Activated CD4-positive, alpha-beta T cell treated with anti-CD3 and anti-CD28 coated beads for 1 hour (primary cell): Measurements from ENCODE around the gene TMEM54.

Experiments used
- DNase-seq: peaks from one replicate; pipeline ENCODE4 v3.0.0-alpha.2; 2020

Gene TMEM54

GRCh38 chr1:32893198-32894018 is 7.8 kb downstream of the TMEM54 start:
- no peak for DNase-seq

DNA sequence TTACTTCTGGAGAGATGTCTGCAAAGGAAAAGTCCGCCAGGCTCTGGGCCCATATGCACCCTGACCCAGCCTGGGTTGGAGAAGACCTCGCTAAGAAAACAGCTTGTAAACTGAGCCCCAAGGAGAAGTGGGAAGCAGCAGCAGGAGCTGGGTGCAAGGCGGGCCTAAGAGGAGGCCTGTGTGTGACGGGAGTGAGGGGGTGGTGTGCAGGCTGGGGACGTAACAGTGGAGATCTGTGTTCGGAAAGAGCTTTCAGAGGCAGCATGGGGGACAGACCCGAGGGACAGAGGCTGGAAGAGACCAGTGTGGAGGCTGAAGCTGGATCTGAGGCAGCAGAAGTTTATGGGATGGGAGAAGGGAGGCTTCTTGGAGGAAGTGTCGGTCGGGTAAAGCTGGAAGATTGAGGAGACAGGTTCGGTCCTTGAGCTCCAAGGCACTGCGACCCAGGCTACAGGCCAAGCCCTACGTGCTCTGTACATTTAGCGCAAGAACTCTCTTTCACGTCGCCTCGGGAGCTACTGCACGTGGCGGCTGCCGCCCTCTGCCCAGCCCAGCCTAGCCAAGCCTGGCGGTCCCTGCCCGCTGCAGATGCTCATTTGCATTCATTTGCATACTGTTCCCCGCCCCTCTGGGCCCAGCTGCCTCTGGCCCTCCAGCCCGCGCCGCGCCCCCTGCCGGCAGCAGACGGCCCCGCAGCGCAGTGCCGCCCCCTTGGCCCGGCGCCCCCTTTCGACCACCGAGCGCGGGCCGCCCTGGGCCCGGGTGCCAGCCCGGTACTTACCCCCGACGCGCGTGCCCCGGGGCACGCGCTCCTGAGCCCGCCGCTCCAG is 8.6 kb downstream of the TMEM54 start:
- DNase-seq = no peak

- no peak for DNase-seq
Measured at GRCh38 chr1:32891630-32892029, 9.6 kb downstream of the TMEM54 start.

GRCh38 chr1:32891241-32891570 is 10.0 kb downstream of the TMEM54 start:
- DNase-seq = no peak

- DNase-seq = no peak
Measured at GRCh38 chr1:32890516-32891240, 10.5 kb downstream of the TMEM54 start.

DNA sequence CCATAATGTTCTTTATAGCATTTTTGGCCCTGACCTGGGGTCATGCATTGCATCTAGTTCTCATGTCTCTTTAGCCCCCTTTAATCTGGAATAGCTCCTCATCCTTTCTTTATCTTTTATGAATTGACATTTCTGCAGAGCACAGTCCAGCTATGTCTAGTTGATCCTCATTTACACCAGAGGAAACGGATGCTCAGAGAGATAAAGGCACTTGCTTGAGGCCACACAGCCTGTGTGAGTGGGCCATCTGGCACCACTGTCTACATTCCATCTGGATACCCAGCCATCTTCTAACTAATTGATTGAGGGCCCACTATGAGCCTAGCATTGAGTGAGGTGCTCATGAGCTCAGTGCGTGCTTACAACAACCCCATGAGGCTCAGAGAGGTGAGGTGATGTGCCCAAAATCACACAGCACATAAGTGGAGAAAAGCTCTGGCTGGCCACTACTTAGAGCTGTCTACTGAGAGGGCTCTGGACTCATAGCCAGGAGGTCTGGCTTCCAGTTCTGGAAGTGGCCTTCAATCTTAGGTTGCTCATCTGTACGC is 11.4 kb downstream of the TMEM54 start:
- no peak for DNase-seq

DNA sequence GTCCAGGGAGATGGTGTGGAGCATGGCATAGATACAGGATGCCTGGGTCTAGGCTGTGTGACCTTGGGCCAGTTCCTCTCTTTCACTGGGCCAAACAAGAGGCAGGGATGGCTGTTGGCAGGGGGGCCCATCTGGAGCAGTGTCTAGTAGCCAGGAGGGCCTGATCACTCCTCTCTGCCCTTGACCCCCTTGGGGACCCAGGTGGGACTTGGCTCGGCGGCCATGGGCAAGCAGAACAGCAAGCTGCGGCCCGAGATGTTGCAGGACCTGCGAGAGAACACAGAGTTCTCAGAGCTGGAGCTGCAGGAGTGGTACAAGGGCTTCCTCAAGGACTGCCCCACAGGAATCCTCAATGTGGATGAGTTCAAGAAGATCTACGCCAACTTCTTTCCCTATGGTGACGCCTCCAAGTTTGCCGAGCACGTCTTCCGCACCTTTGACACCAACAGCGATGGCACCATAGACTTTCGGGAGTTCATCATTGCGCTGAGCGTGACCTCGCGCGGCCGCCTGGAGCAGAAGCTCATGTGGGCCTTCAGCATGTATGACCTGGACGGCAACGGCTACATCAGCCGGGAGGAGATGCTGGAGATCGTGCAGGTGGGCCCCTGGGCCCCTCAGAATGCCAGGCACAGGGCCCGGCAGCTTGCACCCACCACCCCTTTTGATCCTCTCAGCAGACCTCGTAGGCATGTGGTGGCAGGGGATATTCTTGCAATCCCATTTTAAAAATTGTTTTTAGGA is 12.3 kb downstream of the TMEM54 start:
- DNase-seq = no peak

- no peak for DNase-seq
Measured at GRCh38 chr1:32888134-32888533, 13.1 kb downstream of the TMEM54 start.

DNA sequence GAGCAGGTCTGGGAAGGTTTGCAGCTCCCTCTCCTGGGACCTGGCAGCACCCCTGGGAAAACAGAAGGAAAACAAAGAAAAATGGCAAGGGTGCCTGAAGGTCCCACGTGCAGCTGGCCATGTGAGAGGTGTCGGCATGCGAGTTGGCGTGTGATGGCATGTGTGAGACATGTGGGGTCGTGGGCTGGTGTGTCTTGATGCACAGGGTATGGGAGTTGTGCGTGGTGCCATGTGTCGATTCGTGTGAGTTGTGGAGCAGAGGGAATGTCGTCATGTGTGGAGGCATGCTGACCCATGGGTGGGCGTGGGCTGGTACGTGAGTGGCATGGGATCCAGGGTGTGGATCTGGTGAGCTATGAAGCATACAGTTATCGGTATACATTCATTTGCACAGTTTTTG is 13.6 kb downstream of the TMEM54 start:
- no peak for DNase-seq

DNA sequence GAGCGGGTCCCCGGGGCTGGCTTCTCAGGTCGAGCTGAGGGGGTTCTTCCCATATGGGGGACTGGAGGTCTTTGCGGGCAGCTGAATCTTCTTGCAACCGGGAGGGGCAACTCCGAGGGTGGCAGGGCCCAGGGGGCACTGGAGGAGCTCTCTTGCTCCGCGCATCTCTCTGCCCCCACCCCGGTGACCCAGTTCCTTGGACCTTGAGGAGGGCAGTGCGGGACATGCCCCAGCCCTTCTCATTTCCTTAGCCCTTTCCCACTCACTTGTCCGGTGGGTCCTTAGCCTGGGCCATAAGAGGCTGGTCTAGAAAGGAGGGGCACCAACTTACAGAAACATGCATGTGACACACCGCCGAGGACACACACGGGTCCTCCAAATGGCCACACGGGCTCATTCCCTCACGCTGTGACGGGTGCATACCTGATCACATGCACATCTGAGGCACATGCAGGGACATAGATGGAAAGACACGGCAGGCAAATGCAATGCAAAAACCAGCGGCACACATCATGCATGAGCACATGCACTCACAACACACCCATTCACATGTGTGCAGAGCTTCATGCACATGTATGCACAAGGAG is 14.3 kb downstream of the TMEM54 start:
- DNase-seq = no peak

DNA sequence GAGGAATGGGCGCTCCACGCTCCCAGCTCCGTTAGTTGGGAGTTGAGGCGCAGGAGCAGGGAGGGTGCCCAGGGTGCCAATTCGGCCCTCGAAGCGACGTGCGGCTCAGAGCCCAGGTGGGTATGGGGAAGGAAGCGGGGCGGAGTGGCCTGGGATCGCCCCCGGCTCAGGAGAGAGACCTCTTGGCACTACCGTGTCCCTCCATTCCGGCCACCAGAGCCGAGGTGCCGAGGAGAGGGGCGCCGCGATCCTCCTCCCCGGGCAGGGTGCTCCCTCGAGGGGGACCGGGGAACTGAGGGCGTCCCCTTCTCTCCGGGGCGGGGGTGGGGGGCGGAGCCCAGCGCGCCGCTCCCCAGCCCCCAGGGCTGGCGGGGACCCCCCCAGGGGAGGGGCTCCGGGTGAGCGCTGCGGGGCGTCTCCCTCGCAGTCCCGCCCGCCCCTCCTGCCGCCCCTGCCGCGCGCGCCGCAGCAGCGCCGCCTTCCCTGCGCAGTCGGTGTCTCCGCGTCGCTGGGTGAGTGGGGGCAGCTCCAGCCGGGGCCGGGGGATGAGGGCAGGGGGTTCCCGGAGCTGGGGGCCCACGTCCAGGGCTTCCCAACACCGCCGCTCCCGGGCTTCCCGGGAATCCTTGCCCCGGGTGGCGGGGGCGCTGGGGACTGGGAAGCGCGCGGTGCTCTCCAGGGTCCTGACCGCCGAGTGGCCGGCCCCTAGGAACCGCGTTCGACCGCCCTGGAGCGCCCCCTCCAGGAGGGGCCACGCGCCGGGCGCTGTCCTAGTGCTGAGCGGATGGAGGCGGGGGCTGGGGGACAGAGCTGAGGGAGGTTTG is 15.0 kb downstream of the TMEM54 start, which contains the start of gene HPCA:
Gene HPCA (plus strand): TSS at position 488 of the 824 bp plus-strand sequence. CDS start 2,408 bp downstream, outside the sequence.
- DNase-seq = no peak

- DNase-seq = no peak
Measured at GRCh38 chr1:32885676-32886003, 15.5 kb downstream of the TMEM54 start.

DNA sequence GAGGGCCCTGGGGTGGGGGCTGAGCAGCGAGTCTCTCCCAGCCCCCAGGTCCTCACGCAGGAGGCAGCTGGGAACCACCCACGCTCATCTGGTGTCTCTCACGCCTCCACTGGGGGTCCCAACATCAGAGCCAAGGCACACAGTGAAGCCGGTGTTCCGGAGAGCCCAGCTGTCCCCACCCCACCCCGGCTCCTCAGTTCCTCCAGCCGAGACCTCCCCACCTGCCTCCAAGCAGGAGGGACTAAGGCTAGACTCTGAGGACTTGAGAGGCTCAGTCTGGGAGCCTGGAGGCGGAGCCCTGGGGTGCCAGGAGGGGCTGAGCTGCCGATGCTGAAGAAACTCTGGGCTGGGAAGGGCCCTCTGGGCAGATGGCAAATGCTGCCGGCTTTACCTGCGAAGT is 16.5 kb downstream of the TMEM54 start:
- no peak for DNase-seq

- DNase-seq = no peak
Measured at GRCh38 chr1:32884032-32884372, 17.2 kb downstream of the TMEM54 start.

- DNase-seq = no peak
Measured at GRCh38 chr1:32883338-32884031, 17.7 kb downstream of the TMEM54 start.

DNA sequence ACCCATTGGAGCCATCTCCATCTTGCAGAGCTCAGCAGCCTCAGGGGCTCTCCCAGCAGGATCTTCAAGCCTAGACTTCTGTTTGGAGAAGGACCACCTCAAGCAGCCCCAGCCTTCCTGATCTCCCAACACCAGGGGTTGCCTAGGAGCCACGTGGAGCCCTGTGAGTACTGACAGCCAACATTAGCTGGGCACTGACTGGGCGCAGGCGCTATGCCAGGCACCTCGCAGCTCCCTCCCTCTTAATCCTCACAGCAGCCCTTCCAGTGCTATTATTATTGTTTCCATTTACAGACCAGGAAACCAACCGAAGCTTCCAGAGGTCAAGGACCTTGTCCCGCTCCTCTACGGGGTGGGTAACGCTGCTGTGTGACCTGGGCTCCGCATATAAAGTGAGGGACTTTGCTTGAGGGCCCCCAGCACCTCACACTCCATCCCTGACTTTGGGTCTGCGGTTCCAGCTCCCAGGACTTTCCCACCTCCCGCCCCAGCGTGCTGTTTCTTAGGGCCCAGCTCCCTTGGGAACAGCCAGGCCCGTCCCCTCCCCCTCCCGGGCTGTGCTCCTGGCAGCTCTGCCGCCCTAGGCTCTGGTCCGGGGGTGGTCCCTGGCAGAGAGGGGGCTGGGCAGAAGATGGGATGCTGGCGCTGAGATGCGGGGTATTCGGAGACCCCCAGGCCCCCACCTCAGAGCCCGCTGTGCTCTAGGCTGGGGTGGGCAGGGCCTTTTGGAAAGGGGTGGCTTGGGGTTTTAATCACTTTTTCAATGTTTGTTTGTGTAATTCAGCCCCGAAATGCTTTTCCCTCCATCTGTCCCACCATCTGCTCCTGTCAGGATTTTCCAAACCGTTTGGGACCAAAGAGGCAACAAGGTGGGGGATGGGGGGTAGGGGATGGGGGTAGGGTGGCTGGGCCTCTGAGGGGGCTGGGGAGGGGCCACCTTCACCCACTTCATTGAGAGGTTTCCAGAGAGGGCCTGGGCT is 19.0 kb downstream of the TMEM54 start:
- no peak for DNase-seq

- no peak for DNase-seq
Measured at GRCh38 chr1:32881291-32881690, 19.9 kb downstream of the TMEM54 start.

GRCh38 chr1:32878637-32879041 is 22.6 kb downstream of the TMEM54 start:
- DNase-seq = no peak

DNA sequence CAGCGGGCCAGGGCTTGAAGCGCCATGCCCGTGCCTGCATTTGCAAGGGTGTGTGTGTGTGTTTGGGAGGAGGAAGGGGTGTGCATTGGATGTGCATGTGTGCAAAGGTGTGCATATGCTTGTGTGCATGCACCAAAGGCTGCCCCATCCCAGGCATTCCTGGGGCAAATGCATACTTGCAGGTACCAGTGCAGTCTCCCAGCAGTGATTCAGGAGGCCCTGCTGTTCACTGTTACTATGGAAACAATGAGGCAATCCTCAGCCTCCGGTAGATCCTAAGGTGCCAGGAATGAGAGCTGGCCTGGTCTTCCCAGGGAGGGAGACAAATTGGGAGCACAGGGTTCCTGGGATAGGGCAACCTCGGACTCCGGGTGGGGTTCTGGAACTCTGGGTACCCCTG is 23.0 kb downstream of the TMEM54 start:
- DNase-seq = no peak
